ENCODE data around the gene LRPPRC. TPM values are rescaled to one million over a fixed set of nuclear protein-coding genes. Genes with fewer than 3 reads are reported as not detected.
A peak's percentile ranks its signal among the peaks of the same experiment; 100 is the strongest.
"Not testable (repeated sequence)": the region's sequence is repeated elsewhere in the genome, so short reads cannot be mapped to it uniquely, and the experiment has no call there.

Gene LRPPRC
- total RNA-seq, 2 donors from 2014 or later, result 64.4 to 96.9 TPM

- intact Hi-C loops (cut with DNase I), result no loop called here
- no peak for ATAC-seq
- no peak for DNase-seq
These were observed 64.5 kb downstream of the LRPPRC start for GRCh38 chr2:43931293-43931692.

- DNase-seq, result no peak
- intact Hi-C loops (cut with DNase I), result no loop called here
- ATAC-seq, result no peak
These were observed 68.3 kb downstream of the LRPPRC start for GRCh38 chr2:43927442-43927841.

GRCh38 chr2:43925431-43925830 is 70.4 kb downstream of the LRPPRC start:
- DNase-seq, result no peak
- intact Hi-C loops (cut with DNase I), result no loop called here
- ATAC-seq, result no peak

- DNase-seq (no peak), ATAC-seq (no peak)
- intact Hi-C loops (cut with DNase I), result no loop called here
These were observed 71.3 kb downstream of the LRPPRC start for GRCh38 chr2:43924463-43924862.

DNA sequence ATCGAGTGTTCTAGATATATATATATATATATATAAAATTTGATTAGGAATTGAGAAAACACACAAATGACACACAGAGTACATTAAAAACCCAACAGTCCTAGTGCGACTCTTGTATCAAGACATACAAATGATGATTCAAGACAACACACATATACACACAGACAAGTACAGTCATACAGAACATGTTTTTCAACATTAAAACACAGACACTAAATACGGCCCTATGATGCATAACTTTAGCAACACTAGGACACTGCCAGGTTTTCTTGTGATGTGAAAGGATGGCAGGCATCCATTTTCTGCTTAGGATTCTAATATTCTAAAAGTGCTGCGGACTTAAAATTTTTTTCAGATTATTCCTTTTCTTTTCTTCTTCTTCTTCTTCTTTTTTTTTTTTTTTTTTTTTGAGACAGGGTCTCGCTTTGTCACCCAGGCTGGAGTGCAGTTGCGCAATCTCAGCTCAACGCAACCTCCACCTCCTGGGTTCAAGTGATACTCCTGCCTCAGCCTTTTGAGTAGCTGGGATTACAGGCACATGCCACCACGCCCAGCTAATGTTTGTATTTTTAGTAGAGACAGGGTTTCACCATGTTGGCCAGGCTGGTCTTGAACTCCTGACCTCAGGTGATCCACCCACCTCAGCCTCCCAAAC is 84.5 kb downstream of the LRPPRC start:
- ATAC-seq; intact Hi-C loops (cut with DNase I); DNase-seq: not testable (repeated sequence)

GRCh38 chr2:43906448-43907109 is 89.2 kb downstream of the LRPPRC start:
- ATAC-seq, result no peak
- intact Hi-C loops (cut with DNase I), result no loop called here
- DNase-seq, result no peak

DNA sequence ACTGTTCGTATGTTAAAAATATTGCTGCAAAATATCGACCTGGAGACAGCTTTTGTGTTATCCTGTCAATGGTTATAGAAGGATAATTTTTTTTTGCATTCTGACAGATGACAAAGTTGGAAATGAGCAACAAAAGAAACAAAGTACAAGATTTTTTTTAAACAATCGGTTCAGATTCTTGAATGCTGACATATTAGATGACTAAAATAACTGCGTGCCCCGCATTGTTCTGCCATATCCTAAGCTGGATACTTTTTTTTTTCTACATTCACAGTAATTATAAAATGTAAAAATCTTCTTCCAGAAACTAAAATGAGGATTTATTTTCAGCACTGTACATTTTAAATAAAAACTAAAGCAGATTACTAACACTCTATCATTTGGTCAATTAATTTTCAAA is 89.9 kb downstream of the LRPPRC start:
- ATAC-seq (no peak), DNase-seq (no peak)
- intact Hi-C loops (cut with DNase I), result no loop called here

GRCh38 chr2:43905371-43905803 is 90.4 kb downstream of the LRPPRC start:
- intact Hi-C loops (cut with DNase I), result no loop called here
- ATAC-seq (no peak), DNase-seq (no peak)

GRCh38 chr2:43899589-43899988 is 96.2 kb downstream of the LRPPRC start:
- ATAC-seq, result no peak
- no peak for DNase-seq
- intact Hi-C loops (cut with DNase I), result loop anchor here in 1 of 2 donors (10.0 kb wide), 1 partner anchor 285 kb away; no protein-coding TSS in a partner anchor

GRCh38 chr2:43898838-43899346 is 96.9 kb downstream of the LRPPRC start:
- ATAC-seq (no peak), DNase-seq (no peak)
- intact Hi-C loops (cut with DNase I), result loop anchor here in 1 of 2 donors (10.0 kb wide), 1 partner anchor 284 kb away; no protein-coding TSS in a partner anchor

DNA sequence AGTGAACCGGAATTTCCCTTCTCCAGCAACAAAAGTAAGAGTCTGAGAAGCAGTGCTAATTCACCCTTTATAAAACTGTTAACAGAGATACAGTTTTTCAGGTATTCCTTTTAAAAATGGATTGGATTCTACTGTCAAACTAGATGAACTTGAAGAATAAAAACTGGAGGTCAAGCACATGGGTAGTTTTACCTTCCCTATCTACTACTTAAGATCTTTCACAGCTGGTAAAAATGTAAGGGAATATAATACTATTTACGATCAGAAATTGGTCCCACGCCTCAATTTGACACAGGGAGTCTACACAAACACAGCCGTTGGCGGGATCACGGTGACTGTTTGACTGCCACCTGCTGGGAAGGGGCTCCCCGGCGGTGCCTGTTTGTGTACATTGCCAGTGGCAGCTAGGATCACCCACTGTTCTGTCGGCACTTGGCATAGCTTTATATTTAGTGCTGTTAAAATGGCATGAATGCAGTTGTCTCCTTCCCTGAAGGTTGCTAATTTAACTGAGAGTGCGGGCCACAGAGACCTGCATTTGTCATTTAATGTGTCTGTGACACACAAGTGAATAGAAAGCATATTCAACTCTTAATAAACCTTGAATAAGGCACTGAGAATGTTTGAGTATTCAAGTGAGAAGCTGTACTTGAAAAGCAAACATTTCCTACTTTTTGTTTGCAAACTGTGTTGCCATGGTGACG is 97.5 kb downstream of the LRPPRC start:
- ATAC-seq (peak in 1 of 2 donors; percentile 33), DNase-seq (no peak)
- intact Hi-C loops (cut with DNase I), result loop anchor here in 1 of 2 donors (10.0 kb wide), 1 partner anchor 283 kb away; no protein-coding TSS in a partner anchor

DNA sequence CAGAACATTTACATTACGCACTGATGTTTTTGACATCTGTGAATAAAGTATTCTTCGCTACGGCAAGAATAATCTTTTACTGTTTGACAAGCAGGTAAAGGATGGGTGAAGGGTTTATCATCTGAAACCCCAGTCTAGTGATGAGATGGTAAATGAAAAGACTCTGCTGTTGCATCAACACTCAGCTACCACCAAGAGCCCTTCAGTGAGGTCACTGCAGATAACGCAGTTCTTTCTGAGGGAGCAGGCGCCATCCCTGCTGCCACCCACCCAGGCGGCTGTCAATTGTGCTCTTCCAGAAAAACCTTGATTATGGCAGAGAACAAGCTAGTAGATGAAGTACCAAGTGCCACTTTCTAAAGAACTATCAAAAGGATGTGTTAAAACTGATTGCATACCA is 98.3 kb downstream of the LRPPRC start:
- ATAC-seq (peak; percentile 47 to 76), DNase-seq (no peak)
- intact Hi-C loops (cut with DNase I), result loop anchor here in 1 of 2 donors (10.0 kb wide), 1 partner anchor 283 kb away; no protein-coding TSS in a partner anchor

DNA sequence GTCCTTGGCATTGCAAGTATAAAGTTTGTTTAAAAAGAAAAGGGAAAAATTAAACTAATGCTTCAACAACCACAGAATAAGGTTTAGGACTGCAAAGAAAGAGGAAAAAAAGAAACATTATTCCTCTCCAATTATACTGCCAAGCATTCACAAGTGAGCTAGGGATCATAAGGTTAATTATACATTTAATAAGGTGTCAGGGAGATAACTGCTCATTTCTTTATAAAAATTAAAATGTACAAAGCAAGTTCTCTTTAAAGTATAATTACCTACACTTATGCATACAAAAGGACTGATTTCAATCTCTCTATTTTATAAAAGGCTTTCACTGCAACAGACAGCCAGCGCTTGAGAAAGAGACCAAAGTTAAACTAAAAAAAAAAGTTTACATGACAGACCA is 98.9 kb downstream of the LRPPRC start:
- intact Hi-C loops (cut with DNase I), result loop anchor here in 1 of 2 donors (10.0 kb wide), 1 partner anchor 282 kb away; no protein-coding TSS in a partner anchor
- ATAC-seq (no peak), DNase-seq (no peak)

GRCh38 chr2:43894743-43895142 is 101.0 kb downstream of the LRPPRC start:
- ATAC-seq (no peak), DNase-seq (no peak)
- intact Hi-C loops (cut with DNase I), result loop anchor here (5.0 to 10.0 kb wide), 2 partner anchors 280 to 282 kb away; no protein-coding TSS in a partner anchor

GRCh38 chr2:43890855-43891254 is 104.9 kb downstream of the LRPPRC start:
- no peak for DNase-seq
- no peak for ATAC-seq
- intact Hi-C loops (cut with DNase I), result loop anchor here (5.0 to 10.0 kb wide), 2 partner anchors 276 to 279 kb away; no protein-coding TSS in a partner anchor

DNA sequence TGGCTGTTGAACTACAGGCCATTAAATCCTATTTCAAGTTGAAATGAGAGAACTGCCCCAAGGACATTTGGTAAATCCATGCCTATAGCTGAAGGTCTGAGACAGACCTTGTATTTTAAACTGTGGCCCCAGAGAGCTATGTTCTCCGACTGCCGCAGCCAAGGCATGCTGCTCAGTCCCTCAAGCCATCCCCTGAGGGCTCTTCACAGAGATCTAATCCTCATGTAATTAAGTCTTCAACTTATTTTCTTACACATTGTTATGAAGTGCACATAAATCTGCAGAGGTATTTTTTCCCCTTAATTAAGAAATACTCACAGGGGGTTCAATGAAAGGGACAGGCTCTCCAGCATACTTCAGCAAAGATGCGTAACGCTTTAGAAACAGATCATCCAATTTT is 106.4 kb downstream of the LRPPRC start:
- intact Hi-C loops (cut with DNase I), result no loop called here
- ATAC-seq, result no peak
- no peak for DNase-seq

GRCh38 chr2:43887176-43887575 is 108.6 kb downstream of the LRPPRC start:
- DNase-seq (no peak), ATAC-seq (no peak)
- intact Hi-C loops (cut with DNase I), result no loop called here

DNA sequence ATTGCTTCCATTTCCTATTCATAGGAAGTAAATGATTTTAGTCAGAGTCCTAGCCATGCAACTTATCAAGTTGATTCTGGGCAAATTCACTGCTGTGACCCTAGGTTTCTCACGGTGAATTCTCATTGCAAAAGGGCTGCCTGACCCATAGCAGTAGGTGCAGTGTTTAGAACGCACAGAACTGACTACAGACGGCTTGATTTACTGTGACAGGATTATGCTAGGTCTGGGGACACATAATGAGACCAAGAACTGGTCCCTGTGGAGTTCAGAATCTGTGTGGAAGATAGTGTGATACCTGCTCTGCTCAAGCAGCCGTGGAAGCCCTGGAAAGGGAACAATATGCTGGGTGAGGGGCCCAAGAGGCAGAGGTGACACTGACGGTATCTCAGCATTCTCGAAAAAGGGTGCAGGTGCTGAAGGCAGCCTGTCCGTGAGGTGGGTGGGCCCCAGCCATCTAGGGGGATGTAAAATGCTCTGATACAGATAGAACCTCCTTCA is 110.6 kb downstream of the LRPPRC start:
- DNase-seq (no peak), ATAC-seq (no peak)
- intact Hi-C loops (cut with DNase I), result no loop called here

DNA sequence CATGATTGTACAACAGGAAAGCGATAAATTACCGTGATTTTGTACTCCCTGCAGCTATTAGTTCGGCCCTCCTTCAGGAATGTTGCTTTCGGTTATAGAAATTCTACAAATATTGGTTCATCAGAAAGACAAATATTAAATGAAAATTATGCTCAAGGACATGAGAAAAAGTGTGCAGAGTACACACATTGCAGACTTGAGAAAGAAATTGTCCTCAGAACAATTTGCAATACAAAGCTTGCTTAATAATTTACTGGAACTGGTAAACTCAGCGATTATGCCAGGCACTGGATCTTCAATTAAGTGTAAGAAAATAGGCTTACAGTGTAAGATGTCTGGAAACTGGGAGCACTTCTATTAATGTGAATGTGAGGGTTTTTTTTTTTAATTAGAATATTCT is 111.1 kb downstream of the LRPPRC start:
- intact Hi-C loops (cut with DNase I), result no loop called here

More for the DNA sequence above, 111.1 kb downstream of the LRPPRC start:
- ATAC-seq, result no peak
- DNase-seq, result no peak
